GM21360 (cell line): ENCODE data around the gene FIGNL1.

Source experiments
- ATAC-seq: cut with Tn5 transposase; IDR thresholded peaks from one replicate; pipeline ENCODE4 v1.9.1; 2021; ENCODE audit warnings: mild to moderate bottlenecking, moderate library complexity; ENCODE audit not compliant: unreplicated experiment

Gene FIGNL1

GRCh38 chr7:50399206-50399605 lies 50.9 kb downstream of the FIGNL1 start:
- ATAC-seq, result no peak

GRCh38 chr7:50397971-50398324 lies 52.2 kb downstream of the FIGNL1 start:
- no peak for ATAC-seq

DNA sequence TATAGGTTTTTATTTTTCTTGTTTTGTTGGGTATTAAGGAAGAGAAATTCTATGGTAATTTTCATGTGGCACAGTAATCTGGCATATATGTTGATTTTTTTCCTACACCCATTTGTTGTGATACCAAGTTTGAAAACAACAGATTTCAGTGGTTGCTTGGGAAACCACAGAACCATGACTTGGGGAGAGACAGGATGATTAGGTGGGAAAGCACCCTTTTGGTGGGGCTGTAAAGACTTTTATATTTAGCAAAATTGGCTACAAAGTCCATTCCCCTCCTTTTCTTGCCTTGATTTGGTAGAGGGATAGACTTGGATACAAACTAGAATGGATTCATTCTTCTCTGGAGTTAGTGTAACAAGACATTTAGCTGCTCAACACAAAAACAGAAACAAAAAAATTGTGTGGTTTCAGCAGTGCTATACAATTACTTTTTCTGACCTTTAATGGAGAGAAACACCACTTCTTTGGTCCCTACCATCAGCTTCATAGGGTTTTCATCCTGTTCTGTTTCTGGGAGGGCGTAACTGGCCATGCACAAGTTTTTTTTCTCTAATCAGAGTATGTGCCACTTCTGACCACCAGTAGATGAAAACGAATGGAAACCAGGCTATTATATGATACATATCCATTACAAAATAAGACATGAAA lies 52.7 kb downstream of the FIGNL1 start:
- ATAC-seq, result peak; percentile 54

DNA sequence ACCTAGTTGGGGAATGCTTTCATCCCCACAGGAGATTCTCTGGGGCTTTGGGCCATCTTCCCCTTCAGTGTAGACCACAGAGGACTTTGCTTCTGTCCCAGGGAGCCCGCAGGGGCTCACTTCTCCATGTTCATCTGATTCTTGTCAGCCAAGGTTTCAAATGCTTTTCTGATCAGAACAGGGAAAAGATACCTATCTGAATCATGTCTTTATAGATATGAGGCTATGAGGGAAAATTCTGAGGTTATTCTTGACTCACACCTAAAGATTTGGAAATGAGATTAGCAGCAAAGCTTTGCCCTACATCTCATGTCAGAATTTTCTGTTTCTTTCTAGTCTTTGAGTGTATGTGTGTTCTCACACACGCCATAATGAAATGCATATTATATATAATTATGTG lies 53.3 kb downstream of the FIGNL1 start:
- no peak for ATAC-seq

DNA sequence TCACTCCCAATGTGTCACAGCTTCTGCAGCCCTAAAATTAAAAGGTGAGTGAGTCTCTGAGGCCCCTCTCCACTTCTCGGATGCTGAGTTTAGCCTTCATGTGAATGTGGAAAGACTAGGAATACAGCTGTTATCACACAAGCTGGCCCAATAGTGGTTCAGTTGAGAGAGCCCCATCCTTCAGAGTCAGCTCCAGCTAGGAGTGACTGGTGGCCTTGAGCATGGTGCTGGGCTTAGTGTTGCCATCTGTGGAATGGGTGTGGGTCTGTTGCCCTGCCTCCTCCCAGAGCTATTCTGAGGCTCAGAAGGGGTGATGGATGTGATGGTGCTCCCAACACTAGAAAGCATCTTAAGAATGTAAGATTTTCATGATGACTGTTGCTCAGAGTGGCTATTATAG lies 55.8 kb downstream of the FIGNL1 start:
- ATAC-seq, result no peak
